A673 (cell line): ENCODE measurements around the gene SLITRK3.

Experiments
- EZH2 ChIP-seq: fragments of 200-600 bp; sonication (generic); IDR thresholded peaks from 2 replicates; pipeline ENCODE4 v1.6.1; 2017; ENCODE audit warnings: borderline replicate concordance, low read depth, mild to moderate bottlenecking, mixed read lengths, antibody characterized with exemption, low read length; ENCODE audit not compliant: poor library complexity, severe bottlenecking
- TF ChIP-seq, protein P1 (sequence below): fragments of 300-800, 200-600 bp; sonication (generic); conservative IDR thresholded peaks from 2 replicates; pipeline ENCODE4 v1.5.1; 2017; ENCODE audit warnings: low read depth, mild to moderate bottlenecking, antibody characterized with exemption, low read length, moderate library complexity, mixed read lengths

GRCh38 chr3:165217739-165218138, 21.6 kb upstream of the SLITRK3 start:
- TF ChIP-seq, protein P1, sequence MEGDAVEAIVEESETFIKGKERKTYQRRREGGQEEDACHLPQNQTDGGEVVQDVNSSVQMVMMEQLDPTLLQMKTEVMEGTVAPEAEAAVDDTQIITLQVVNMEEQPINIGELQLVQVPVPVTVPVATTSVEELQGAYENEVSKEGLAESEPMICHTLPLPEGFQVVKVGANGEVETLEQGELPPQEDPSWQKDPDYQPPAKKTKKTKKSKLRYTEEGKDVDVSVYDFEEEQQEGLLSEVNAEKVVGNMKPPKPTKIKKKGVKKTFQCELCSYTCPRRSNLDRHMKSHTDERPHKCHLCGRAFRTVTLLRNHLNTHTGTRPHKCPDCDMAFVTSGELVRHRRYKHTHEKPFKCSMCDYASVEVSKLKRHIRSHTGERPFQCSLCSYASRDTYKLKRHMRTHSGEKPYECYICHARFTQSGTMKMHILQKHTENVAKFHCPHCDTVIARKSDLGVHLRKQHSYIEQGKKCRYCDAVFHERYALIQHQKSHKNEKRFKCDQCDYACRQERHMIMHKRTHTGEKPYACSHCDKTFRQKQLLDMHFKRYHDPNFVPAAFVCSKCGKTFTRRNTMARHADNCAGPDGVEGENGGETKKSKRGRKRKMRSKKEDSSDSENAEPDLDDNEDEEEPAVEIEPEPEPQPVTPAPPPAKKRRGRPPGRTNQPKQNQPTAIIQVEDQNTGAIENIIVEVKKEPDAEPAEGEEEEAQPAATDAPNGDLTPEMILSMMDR, result no peak
- TF ChIP-seq EZH2, result no peak
